GM12878 (cell line): ENCODE measurements around the gene CCDC28A. TPM values are rescaled to one million over a fixed set of nuclear protein-coding genes. Genes with fewer than 3 reads are reported as not detected.

Source experiments
- ATAC-seq: fragments of 200-7000 bp; cut with Tn5 transposase; 3 replicates; pipeline ENCODE4 v1.9.1; 2020; ENCODE audit warnings: mild to moderate bottlenecking, moderate library complexity
- BruUV-seq: library from RNA; stranded (reverse); fragments of 400-500 nt; replicated peaks from 2 replicates; lab custom pipeline; 2021; lab: Mats Ljungman, UMichigan
- CTCF ChIA-PET: fragments of 300-600 bp; sonication (Branson Sonifier 250); formaldehyde crosslinking; extraction: SDS; loops from one replicate; lab custom pipeline; 2021; ENCODE audit warnings: inconsistent platforms; lab: Yijun Ruan, JAX
- POLR2A ChIA-PET: fragments of 350-600 bp; formaldehyde crosslinking; extraction: SDS; loops from one replicate; lab custom pipeline; 2021; ENCODE audit warnings: inconsistent platforms; lab: Charles Lee
- RAD21 ChIA-PET: fragments of 300-600 bp; sonication (Branson Sonifier 250); formaldehyde crosslinking; loops from one replicate; lab custom pipeline; 2023; ENCODE audit warnings: antibody characterized with exemption; ENCODE audit not compliant: unreplicated experiment; lab: Charles Lee
- SMC1A ChIA-PET: fragments of 300-600 bp; sonication (Branson Sonifier 250); formaldehyde crosslinking; loops from one replicate; lab custom pipeline; 2023; ENCODE audit not compliant: unreplicated experiment, uncharacterized antibody; lab: Charles Lee
- DNase-seq: peaks from one replicate; pipeline ENCODE4 v3.0.0-alpha.2; 2011; ENCODE audit warnings: low read depth, low spot score
- FAIRE-seq: peaks from 3 replicates; lab custom pipeline; 2011; peaks lifted over from hg19 to GRCh38; lab: Jason Lieb, UNC
- H2AFZ ChIP-seq: 2 replicates; pipeline ENCODE4 v1.6.0; 2011; ENCODE audit warnings: low read depth, low read length, control low read depth; ENCODE audit not compliant: control insufficient read depth
- H3K27ac ChIP-seq: 2 replicates; pipeline ENCODE4 v1.5.1; 2011; ENCODE audit warnings: control low read depth; ENCODE audit not compliant: control insufficient read depth, insufficient read depth
- H3K27me3 ChIP-seq, 2 experiments: replicated peaks in 1 of 2; 2 replicates each; pipeline versions ENCODE4 v1.6.0 to v1.6.1; 2011; ENCODE audit warnings: low read length in 1 of 2; ENCODE audit not compliant: control insufficient read depth in 2 of 2, insufficient read depth in 2 of 2
- H3K36me3 ChIP-seq, 2 experiments: 2 replicates each; pipeline ENCODE4 v1.5.1; 2011; ENCODE audit warnings: low read length in 1 of 2; ENCODE audit not compliant: control insufficient read depth in 2 of 2, insufficient read depth in 2 of 2
- H3K4me1 ChIP-seq: 2 replicates; pipeline ENCODE4 v1.6.1; 2011; ENCODE audit warnings: mild to moderate bottlenecking, low read length, moderate library complexity, mixed read lengths; ENCODE audit not compliant: control insufficient read depth, insufficient read depth
- H3K4me2 ChIP-seq: 2 replicates; pipeline ENCODE4 v1.6.0; 2011; ENCODE audit warnings: control low read depth; ENCODE audit not compliant: control insufficient read depth, insufficient read depth
- H3K4me3 ChIP-seq: fragments of 200-600 bp; sonication (generic); 2 replicates; pipeline ENCODE4 v1.5.1; 2016
- H3K79me2 ChIP-seq: 2 replicates; pipeline ENCODE4 v1.6.0; 2011; ENCODE audit warnings: low read length; ENCODE audit not compliant: control insufficient read depth, insufficient read depth
- H3K9ac ChIP-seq: 2 replicates; pipeline ENCODE4 v1.8.0; 2011; ENCODE audit warnings: low read length, control low read depth, mixed read lengths; ENCODE audit not compliant: control insufficient read depth, insufficient read depth
- H3K9me3 ChIP-seq: replicated peaks from 3 replicates; pipeline ENCODE4 v1.5.1; 2011; ENCODE audit warnings: mild to moderate bottlenecking, low read length; ENCODE audit not compliant: control insufficient read depth, insufficient read depth
- H4K20me1 ChIP-seq: 2 replicates; pipeline ENCODE4 v1.6.0; 2011; ENCODE audit not compliant: control insufficient read depth, insufficient read depth
- ATF7 ChIP-seq: fragments of 450-650 bp; IDR thresholded peaks from 2 replicates; pipeline ENCODE4 v1.6.1; 2016; ENCODE audit warnings: low read depth, mild to moderate bottlenecking
- BCL11A ChIP-seq: IDR thresholded peaks from 2 replicates; pipeline ENCODE4 v1.6.1; 2011; ENCODE audit warnings: low read depth, low read length
- CBX5 ChIP-seq: sonication (generic); IDR thresholded peaks from 2 replicates; pipeline ENCODE4 v1.6.1; 2016; ENCODE audit warnings: low read depth, moderate library complexity, mild to moderate bottlenecking, inconsistent platforms
- CTCF ChIP-seq, 3 experiments: IDR thresholded peaks in 2 of 3; conservative IDR thresholded peaks in 1 of 3; 2 replicates each; pipeline ENCODE4 v1.5.1; 2011; ENCODE audit warnings: low read depth in 3 of 3, low read length in 3 of 3, mild to moderate bottlenecking in 3 of 3, control low read depth in 2 of 3, moderate library complexity in 2 of 3, inconsistent platforms in 1 of 3, mixed read lengths in 1 of 3; ENCODE audit not compliant: control insufficient read depth in 2 of 3, insufficient read depth in 1 of 3; ENCODE audit errors: extremely low read depth in 1 of 3
- ESRRA ChIP-seq: IDR thresholded peaks from 2 replicates; pipeline ENCODE4 v1.6.1; 2012; ENCODE audit warnings: mild to moderate bottlenecking, low read length, improper control_type of control experiment
- FOXM1 ChIP-seq: IDR thresholded peaks from 2 replicates; pipeline ENCODE4 v1.6.1; 2012; ENCODE audit warnings: low read depth, mild to moderate bottlenecking, inconsistent platforms, low read length, moderate library complexity
- MTA3 ChIP-seq: IDR thresholded peaks from 2 replicates; pipeline ENCODE4 v1.6.1; 2012; ENCODE audit warnings: low read length, inconsistent platforms, borderline replicate concordance
- RAD21 ChIP-seq: IDR thresholded peaks from 2 replicates; pipeline ENCODE4 v1.6.1; 2011; ENCODE audit warnings: mild to moderate bottlenecking, low read depth, low read length, moderate library complexity; ENCODE audit not compliant: insufficient read depth
- RAD51 ChIP-seq: fragments of 450-650 bp; IDR thresholded peaks from 2 replicates; pipeline ENCODE4 v1.6.1; 2016; ENCODE audit warnings: moderate library complexity, mild to moderate bottlenecking, inconsistent platforms
- SMARCA5 ChIP-seq: fragments of 450-650 bp; IDR thresholded peaks from 2 replicates; pipeline ENCODE4 v1.6.1; 2017; ENCODE audit warnings: mild to moderate bottlenecking
- SMC3 ChIP-seq: IDR thresholded peaks from 2 replicates; pipeline ENCODE4 v1.6.1; 2011; ENCODE audit warnings: low read length, improper control_type of control experiment, borderline replicate concordance
- WGBS: methylation state at CpG from one replicate; pipeline ENCODE4 v1.1.6; 2016; ENCODE audit warnings: low lambda C conversion rate; ENCODE audit not compliant: insufficient replicate concordance, insufficient coverage; ENCODE audit errors: missing lambda C conversion rate; 5-methylcytosine and 5-hydroxymethylcytosine counted together
- in situ Hi-C: fragments of 300-500 bp; cut with MboI; formaldehyde crosslinking; loops from 9 replicates; pipeline ENCODE4 v1.14.3; 2018; ENCODE audit warnings: mixed read lengths
- intact Hi-C: fragments of 100-400 bp; cut with micrococcal nuclease; formaldehyde crosslinking; loops from one replicate; pipeline ENCODE4 v1.14.2; 2022; ENCODE audit not compliant: unreplicated experiment
- polyA plus RNA-seq, 11 experiments: library from polyadenylated mRNA; depleted of rRNA in 4 of 11; unstranded in 6 of 11; stranded (reverse) in 5 of 11; fragments of >200 nt; fragmentation: Nextera tagmentation in 4 of 11; fragmentation: Illumina TruSeq in 1 of 11; extraction: Ambion mirVana in 4 of 11; extraction: Trizol in 1 of 11; gene quantifications; 1 replicate in 1 of 11; 2 replicates in 10 of 11; pipeline versions ENCODE4 v1.2.1 to v1.2.3, GENCODE V29; 2011 to 2016; ENCODE audit warnings: inconsistent platforms in 2 of 11, missing spikeins in 2 of 11, low read depth in 1 of 11
- total RNA-seq, 4 experiments: library from RNA; depleted of rRNA in 3 of 4; stranded (reverse); fragments of >200 nt in 3 of 4; fragmentation: Illumina TruSeq in 1 of 4; extraction: Trizol in 1 of 4; gene quantifications; 2 replicates each; pipeline versions ENCODE4 v1.2.1 to v1.2.3, GENCODE V29; 2013 to 2021

Gene CCDC28A
- total and polyA plus RNA-seq, 10 of the 15 experiments (the other 5 are each of a cell fraction or from before 2014, with no cell fraction given), result 13.5 to 38.8 (median 19.2) TPM

DNA sequence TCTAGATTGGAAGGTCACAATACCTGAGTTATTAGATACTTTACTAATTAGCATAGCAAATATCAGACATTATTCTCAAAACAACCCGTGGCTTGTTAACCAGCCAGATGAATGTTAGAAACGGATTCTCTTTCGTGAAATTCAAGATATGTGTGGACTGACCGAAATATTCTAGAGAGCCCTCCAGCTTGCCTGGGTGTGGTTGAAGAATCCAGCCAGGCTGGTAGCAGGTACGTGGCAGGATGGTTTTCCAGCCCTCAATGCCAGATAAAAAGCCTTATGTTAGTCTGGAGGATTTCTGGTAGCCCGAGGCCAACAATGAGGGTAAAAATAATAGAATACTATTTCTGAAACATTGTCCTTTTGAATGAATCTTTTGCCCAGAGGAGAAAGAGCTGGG lies 41.7 kb downstream of the CCDC28A start (continued):
- no peak for TF ChIP-seq CBX5
- TF ChIP-seq, all 136 proteins: peak for 0

DNA sequence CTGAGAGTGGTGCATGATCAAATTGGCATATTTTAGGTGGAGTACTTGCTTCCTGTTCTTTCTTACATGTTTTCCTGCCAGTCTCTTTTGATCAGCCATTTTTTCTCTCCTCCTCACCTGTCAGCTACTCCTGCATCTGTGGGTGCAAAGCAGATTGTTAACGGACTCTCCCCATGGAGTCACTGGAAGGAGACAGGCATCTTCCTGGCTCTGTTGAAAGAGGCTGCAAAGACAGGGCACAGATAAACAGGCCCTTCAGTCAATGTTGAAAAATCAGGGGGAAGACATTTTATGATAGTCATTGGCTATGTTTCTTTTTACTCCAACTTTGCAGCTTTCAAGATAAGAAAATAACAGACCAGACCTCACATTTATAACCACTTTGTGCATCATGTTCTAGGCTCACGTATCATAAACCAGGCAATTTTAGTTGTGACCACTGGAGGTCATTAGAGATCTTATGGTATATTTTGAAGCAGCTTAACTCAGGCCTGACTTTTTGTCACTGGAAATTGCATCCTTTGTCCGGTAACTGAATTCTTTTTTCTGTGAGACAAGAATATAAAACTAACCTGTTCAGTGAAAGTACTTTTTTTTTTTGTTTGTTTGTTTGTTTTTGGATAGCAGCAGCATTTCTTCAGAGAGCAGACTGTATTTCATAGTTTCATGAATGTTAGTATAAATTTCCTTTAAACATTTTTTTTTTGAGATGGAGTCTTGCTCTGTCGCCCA lies 42.4 kb downstream of the CCDC28A start:
- H3K79me2 ChIP-seq, result no peaks in the 10 kb centered on the region
- intact Hi-C loops (loop anchor here (1.0 to 2.0 kb wide), 4 partner anchors 172 to 548 kb away; partner anchors contain the start of gene REPS1), in situ Hi-C loops (loop anchor here (5.0 kb wide), 3 partner anchors 171 to 551 kb away; partner anchors contain the start of gene REPS1)
- WGBS, result 44% methylated on average over 4 of the region's 4 CpGs
- no peaks in the 10 kb centered on the region for H3K27me3 ChIP-seq
- CTCF ChIA-PET, result interaction anchor here (0.6 to 10.7 kb wide), 48 partner anchors 10 to 554 kb away, joined by 3 to 166 read pairs (median 4); partner anchors contain the start of genes HECA and REPS1
- no peaks in the 10 kb centered on the region for H3K36me3 ChIP-seq
- DNase-seq, result no peak
- no TSS peak for BruUV-seq
- FAIRE-seq, result peak; percentile 86
- SMC1A ChIA-PET, result interaction anchor here (0.7 to 11.3 kb wide), 35 partner anchors 10 to 553 kb away, joined by 3 to 163 read pairs (median 4); partner anchors contain the start of genes REPS1 and TXLNB
- H3K4me1 ChIP-seq, result peaks cover 18% of the 10 kb centered on the region
- H3K27ac ChIP-seq, result no peak overlapping the region
- POLR2A ChIA-PET, result no interaction called here
- no peak overlapping the region for H3K4me2 ChIP-seq
- no peaks in the 10 kb centered on the region for H3K9me3 ChIP-seq
- 0 out of 2 replicates have a peak, but pooled peaks have one; percentile 39 for TF ChIP-seq CBX5
- peak; percentile 67 to 82 (median 67) for TF ChIP-seq CTCF (IDR thresholded peaks at IDR 0.05 in 2 of 3, conservative IDR thresholded peaks at IDR 0.05 in 1 of 3; ENCODE audit: control insufficient read depth in 2 of 3, extremely low read depth in 1 of 3, insufficient read depth in 1 of 3, low read depth in 3 of 3, low read length in 3 of 3)
- TF ChIP-seq FOXM1, result 0 out of 2 replicates have a peak, but pooled peaks have one; percentile 15
- TF ChIP-seq MTA3, result no peak
- TF ChIP-seq BCL11A, result no peak
- peak; percentile 90 for TF ChIP-seq SMC3
- TF ChIP-seq ATF7, result 0 out of 2 replicates have a peak, but pooled peaks have one; percentile 34
- TF ChIP-seq RAD51, result no peak
- peak; percentile 96 for TF ChIP-seq RAD21
- peak; percentile 52; the same call in 1 of the 2 replicates for TF ChIP-seq SMARCA5
- TF ChIP-seq ESRRA, result no peak
- no peak overlapping the region for H3K9ac ChIP-seq
- RAD21 ChIA-PET, result interaction anchor here (0.7 to 6.3 kb wide), 27 partner anchors 10 to 779 kb away, joined by 3 to 94 read pairs (median 4); partner anchors contain the start of gene REPS1
- peak; percentile 71 for ATAC-seq
- H3K4me3 ChIP-seq, result no peak overlapping the region
- H2AFZ ChIP-seq, result no peak overlapping the region; the same call in 1 of the 2 replicates
- H4K20me1 ChIP-seq, result no peaks in the 10 kb centered on the region
